WTC11 (cell line): ENCODE data around the gene RPTOR.

Source experiments
- ATF1 ChIP-seq: sonication (generic); formaldehyde crosslinking; IDR thresholded peaks from 2 replicates; pipeline ENCODE4 v1.8.1; 2023; ENCODE audit warnings: mild to moderate bottlenecking, moderate library complexity, missing genetic modification reagents
- CBFB ChIP-seq: sonication (generic); formaldehyde crosslinking; IDR thresholded peaks from 2 replicates; pipeline ENCODE4 v1.8.1; 2022; ENCODE audit warnings: mild to moderate bottlenecking, low read depth, missing genetic modification reagents
- CTCF ChIP-seq: fragments of 200-600 bp; IDR thresholded peaks from 2 replicates; pipeline ENCODE4 v1.8.0; 2022; ENCODE audit warnings: antibody characterized with exemption
- IRF1 ChIP-seq: sonication (generic); formaldehyde crosslinking; IDR thresholded peaks from 2 replicates; pipeline ENCODE4 v1.8.0; 2023; ENCODE audit warnings: missing genetic modification reagents
- JUN ChIP-seq: sonication (generic); formaldehyde crosslinking; IDR thresholded peaks from 2 replicates; pipeline ENCODE4 v1.8.0; 2023; ENCODE audit warnings: mild to moderate bottlenecking, missing genetic modification reagents
- MAX ChIP-seq: sonication (generic); formaldehyde crosslinking; IDR thresholded peaks from 2 replicates; pipeline ENCODE4 v1.8.0; 2022; ENCODE audit warnings: mild to moderate bottlenecking, missing genetic modification reagents
- NFYB ChIP-seq: sonication (generic); formaldehyde crosslinking; conservative IDR thresholded peaks from 2 replicates; pipeline ENCODE4 v1.8.0; 2022; ENCODE audit warnings: low read depth, missing genetic modification reagents
- ZBTB21 ChIP-seq: sonication (generic); formaldehyde crosslinking; IDR thresholded peaks from 2 replicates; pipeline ENCODE4 v1.8.1; 2023; ENCODE audit warnings: mild to moderate bottlenecking, missing genetic modification reagents, borderline replicate concordance

GRCh38 chr17:80770881-80771611 is 226.4 kb downstream of the RPTOR start:
- TF ChIP-seq IRF1 (CRISPR knock-in tag) (no peak), JUN (CRISPR knock-in tag) (no peak), CTCF (no peak), MAX (CRISPR knock-in tag) (no peak), ATF1 (CRISPR knock-in tag) (no peak), CBFB (CRISPR knock-in tag) (no peak), ZBTB21 (CRISPR knock-in tag) (no peak), NFYB (CRISPR knock-in tag) (no peak)
